Measurements from ENCODE around the gene CDC40. TPM values are rescaled to one million over a fixed set of nuclear protein-coding genes. Genes with fewer than 3 reads are reported as not detected.
"Not testable (repeated sequence)": the region's sequence is repeated elsewhere in the genome, so short reads cannot be mapped to it uniquely, and the experiment has no call there.

The CDC40 gene
- total RNA-seq, 4 donors from 2014 or later: 14.6 to 19.7 (median 16.5) TPM

DNA sequence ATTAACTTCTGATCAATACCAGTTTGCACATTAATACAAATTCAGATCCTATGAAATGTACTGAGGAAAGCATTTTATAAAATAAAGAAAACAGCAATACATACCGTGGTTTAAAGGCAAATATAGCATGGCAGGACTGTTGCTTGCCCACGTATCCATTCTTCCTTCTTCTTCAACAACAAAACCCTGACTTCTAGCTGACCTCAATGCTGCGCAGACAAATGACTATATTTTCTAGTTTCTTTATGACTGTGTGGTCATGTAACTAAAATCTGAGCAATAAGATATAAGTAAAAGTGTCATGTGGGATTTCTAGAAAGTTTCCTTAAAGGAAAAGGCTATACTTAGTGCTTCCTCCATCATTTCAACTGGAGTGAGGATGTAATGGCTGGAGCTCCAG, 85.0 kb downstream of the CDC40 start:
- intact Hi-C loops (cut with DNase I; ENCODE audit: low total_unique reads) (no loop called here), in situ Hi-C loops (cut with MboI; ENCODE audit: low sequenced_read_pairs in 4 of 4) (no loop called here)
- Histone ChIP-seq H3K27me3 (no peaks in the 10 kb centered on the region), H3K9me3 (no peaks in the 10 kb centered on the region), H3K4me3 (no peak overlapping the region), H3K36me3 (no peaks in the 10 kb centered on the region), H3K4me1 (no peaks in the 10 kb centered on the region), H3K27ac (no peak overlapping the region)
- TF ChIP-seq, protein P1, sequence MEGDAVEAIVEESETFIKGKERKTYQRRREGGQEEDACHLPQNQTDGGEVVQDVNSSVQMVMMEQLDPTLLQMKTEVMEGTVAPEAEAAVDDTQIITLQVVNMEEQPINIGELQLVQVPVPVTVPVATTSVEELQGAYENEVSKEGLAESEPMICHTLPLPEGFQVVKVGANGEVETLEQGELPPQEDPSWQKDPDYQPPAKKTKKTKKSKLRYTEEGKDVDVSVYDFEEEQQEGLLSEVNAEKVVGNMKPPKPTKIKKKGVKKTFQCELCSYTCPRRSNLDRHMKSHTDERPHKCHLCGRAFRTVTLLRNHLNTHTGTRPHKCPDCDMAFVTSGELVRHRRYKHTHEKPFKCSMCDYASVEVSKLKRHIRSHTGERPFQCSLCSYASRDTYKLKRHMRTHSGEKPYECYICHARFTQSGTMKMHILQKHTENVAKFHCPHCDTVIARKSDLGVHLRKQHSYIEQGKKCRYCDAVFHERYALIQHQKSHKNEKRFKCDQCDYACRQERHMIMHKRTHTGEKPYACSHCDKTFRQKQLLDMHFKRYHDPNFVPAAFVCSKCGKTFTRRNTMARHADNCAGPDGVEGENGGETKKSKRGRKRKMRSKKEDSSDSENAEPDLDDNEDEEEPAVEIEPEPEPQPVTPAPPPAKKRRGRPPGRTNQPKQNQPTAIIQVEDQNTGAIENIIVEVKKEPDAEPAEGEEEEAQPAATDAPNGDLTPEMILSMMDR (IDR thresholded peaks at IDR 0.05 in 4 of 5, conservative IDR thresholded peaks at IDR 0.05 in 1 of 5): no peak
- no peak for TF ChIP-seq POLR2A (IDR thresholded peaks at IDR 0.05)
- ATAC-seq: no peak
- DNase-seq: no peak

DNA sequence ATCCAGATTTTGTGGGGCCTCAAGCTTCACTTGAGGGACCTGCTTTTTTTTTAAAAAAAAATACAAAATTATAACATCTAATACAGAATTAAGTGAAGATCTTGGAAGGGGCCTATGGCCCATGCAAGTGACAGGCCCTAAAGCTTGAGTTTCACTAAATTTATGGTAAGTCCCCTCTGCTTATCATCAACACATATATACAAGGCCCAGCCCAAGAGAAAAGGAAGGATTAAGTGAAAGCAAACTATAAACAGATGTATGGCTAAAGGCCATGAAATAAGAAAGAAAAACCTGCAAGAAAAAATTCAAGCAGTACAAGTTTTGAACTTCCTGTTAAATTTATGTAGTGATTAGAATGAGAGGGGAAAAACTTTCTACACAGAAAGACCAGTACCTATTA, 86.8 kb downstream of the CDC40 start:
- Histone ChIP-seq H3K27me3 (no peaks in the 10 kb centered on the region), H3K27ac (no peak overlapping the region), H3K4me3 (no peak overlapping the region), H3K4me1 (no peaks in the 10 kb centered on the region), H3K36me3 (no peaks in the 10 kb centered on the region), H3K9me3 (no peaks in the 10 kb centered on the region)
- in situ Hi-C loops (cut with MboI; ENCODE audit: low sequenced_read_pairs in 4 of 4) (no loop called here), intact Hi-C loops (cut with DNase I; ENCODE audit: low total_unique reads) (no loop called here)
- DNase-seq (no peak), ATAC-seq (no peak)
- TF ChIP-seq POLR2A (IDR thresholded peaks at IDR 0.05): no peak
- TF ChIP-seq, protein P1 (IDR thresholded peaks at IDR 0.05 in 4 of 5, conservative IDR thresholded peaks at IDR 0.05 in 1 of 5): no peak

DNA sequence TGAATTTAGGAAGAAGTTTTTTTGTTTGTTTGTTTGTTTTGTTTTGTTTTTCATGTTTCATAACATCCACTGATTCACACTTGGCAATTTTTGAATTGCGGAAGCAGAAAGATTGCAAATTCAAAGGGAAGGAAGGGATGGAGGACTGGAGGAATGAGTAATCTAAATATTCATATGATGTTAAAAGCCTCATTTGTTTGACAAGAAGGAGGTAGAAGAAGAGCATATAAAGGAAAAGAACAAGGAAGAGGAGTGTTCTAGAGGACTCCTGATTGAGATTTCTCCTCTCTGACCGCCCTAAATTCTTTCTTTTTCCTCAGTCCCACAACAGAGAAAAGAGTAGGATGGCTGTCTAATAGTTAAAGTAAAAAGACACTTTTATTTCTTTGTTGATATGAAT, 89.4 kb downstream of the CDC40 start:
- in situ Hi-C loops (cut with MboI; ENCODE audit: low sequenced_read_pairs in 4 of 4) (no loop called here), intact Hi-C loops (cut with DNase I; ENCODE audit: low total_unique reads) (no loop called here)
- no peak for DNase-seq
- ATAC-seq: no peak
- Histone ChIP-seq H3K9me3 (no peaks in the 10 kb centered on the region), H3K36me3 (no peaks in the 10 kb centered on the region), H3K27me3 (no peaks in the 10 kb centered on the region), H3K4me1 (no peaks in the 10 kb centered on the region), H3K27ac (no peak overlapping the region), H3K4me3 (no peak overlapping the region)
- TF ChIP-seq, protein P1 (IDR thresholded peaks at IDR 0.05 in 4 of 5, conservative IDR thresholded peaks at IDR 0.05 in 1 of 5): no peak
- TF ChIP-seq POLR2A (IDR thresholded peaks at IDR 0.05): no peak

DNA sequence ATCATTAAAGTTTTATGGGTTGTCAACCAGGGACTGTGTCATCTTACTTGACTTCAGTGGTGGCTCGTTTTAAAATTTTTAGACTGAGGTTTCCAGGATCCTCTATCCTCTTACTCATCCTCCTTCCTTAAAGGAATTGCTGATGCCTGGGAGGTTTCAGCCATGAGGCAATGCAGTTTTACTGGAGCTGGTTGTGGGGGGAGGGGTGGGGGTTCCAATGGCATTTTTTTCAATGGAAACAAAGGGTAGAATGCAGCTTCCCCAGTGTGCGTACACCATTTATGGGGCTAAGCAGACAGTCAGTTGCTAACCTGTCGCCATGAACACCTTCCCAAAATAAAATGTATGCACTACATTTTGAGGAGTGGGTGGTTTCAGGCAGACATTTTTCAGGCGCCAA, 89.9 kb downstream of the CDC40 start:
- in situ Hi-C loops (cut with MboI; ENCODE audit: low sequenced_read_pairs in 4 of 4) (no loop called here), intact Hi-C loops (cut with DNase I; ENCODE audit: low total_unique reads) (no loop called here)
- Histone ChIP-seq H3K27ac (no peak overlapping the region), H3K27me3 (no peaks in the 10 kb centered on the region), H3K9me3 (no peaks in the 10 kb centered on the region), H3K4me1 (no peaks in the 10 kb centered on the region), H3K4me3 (no peak overlapping the region), H3K36me3 (no peaks in the 10 kb centered on the region)
- TF ChIP-seq POLR2A (IDR thresholded peaks at IDR 0.05): no peak
- TF ChIP-seq, protein P1 (IDR thresholded peaks at IDR 0.05 in 4 of 5, conservative IDR thresholded peaks at IDR 0.05 in 1 of 5): no peak
- ATAC-seq (no peak), DNase-seq (no peak)

DNA sequence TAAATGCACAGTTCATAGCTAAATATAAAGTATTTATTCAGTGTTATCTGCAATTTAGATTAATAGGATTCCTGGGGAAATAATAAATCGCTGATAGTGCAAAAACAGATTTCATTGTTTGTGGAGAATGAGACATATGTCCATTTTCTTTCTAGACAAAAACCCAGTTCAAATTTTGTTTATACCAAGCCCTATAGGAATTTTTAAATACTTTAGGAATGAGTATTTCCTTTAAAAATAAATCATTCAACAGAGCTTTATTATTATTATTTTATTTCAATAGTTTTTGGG, 91.5 kb downstream of the CDC40 start:
- ATAC-seq (no peak), DNase-seq (no peak)
- Histone ChIP-seq H3K4me3 (no peak overlapping the region), H3K27ac (no peak overlapping the region), H3K36me3 (no peaks in the 10 kb centered on the region), H3K27me3 (no peaks in the 10 kb centered on the region), H3K9me3 (no peaks in the 10 kb centered on the region), H3K4me1 (no peaks in the 10 kb centered on the region)
- in situ Hi-C loops (cut with MboI; ENCODE audit: low sequenced_read_pairs in 4 of 4): no loop called here
- TF ChIP-seq POLR2A (IDR thresholded peaks at IDR 0.05): no peak
- TF ChIP-seq, protein P1 (IDR thresholded peaks at IDR 0.05 in 4 of 5, conservative IDR thresholded peaks at IDR 0.05 in 1 of 5): no peak
- intact Hi-C loops (cut with DNase I; ENCODE audit: low total_unique reads): no loop called here

DNA sequence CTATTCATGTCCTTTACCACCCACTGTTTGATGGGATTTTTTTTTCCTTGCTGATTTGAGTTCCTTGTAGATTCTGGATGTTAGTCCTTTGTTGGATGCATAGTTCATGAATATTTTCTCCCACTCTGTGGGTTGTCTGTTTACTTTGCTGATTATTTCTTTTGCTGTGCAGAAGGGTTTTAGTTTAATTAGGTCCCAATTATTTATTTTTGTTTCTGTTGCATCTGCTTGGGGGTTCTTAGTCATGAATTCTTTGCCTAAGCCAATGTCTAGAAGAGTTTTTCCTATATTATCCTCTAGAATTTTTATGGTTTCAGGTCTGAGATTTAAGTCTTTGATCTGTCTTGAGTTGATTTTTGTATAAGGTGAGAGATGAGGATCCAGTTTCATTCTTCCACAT, 92.6 kb downstream of the CDC40 start:
- DNase-seq; H3K27me3 ChIP-seq; H3K4me1 ChIP-seq; H3K9me3 ChIP-seq; H3K4me3 ChIP-seq; ATAC-seq; in situ Hi-C loops (cut with MboI; ENCODE audit: low sequenced_read_pairs in 4 of 4); intact Hi-C loops (cut with DNase I; ENCODE audit: low total_unique reads); H3K27ac ChIP-seq; H3K36me3 ChIP-seq: not testable (repeated sequence)
